Measurements from ENCODE around the gene PHYHD1. TPM values are rescaled to one million over a fixed set of nuclear protein-coding genes. Genes with fewer than 3 reads are reported as not detected.

The PHYHD1 gene
- total RNA-seq, 2 donors from 2014 or later = 48.8 to 65.3 TPM

- intact Hi-C loops (cut with DNase I) = no loop called here
- DNase-seq = no peak
- no peak for TF ChIP-seq POLR2A (IDR thresholded peaks at IDR 0.05)
- TF ChIP-seq, protein P1, sequence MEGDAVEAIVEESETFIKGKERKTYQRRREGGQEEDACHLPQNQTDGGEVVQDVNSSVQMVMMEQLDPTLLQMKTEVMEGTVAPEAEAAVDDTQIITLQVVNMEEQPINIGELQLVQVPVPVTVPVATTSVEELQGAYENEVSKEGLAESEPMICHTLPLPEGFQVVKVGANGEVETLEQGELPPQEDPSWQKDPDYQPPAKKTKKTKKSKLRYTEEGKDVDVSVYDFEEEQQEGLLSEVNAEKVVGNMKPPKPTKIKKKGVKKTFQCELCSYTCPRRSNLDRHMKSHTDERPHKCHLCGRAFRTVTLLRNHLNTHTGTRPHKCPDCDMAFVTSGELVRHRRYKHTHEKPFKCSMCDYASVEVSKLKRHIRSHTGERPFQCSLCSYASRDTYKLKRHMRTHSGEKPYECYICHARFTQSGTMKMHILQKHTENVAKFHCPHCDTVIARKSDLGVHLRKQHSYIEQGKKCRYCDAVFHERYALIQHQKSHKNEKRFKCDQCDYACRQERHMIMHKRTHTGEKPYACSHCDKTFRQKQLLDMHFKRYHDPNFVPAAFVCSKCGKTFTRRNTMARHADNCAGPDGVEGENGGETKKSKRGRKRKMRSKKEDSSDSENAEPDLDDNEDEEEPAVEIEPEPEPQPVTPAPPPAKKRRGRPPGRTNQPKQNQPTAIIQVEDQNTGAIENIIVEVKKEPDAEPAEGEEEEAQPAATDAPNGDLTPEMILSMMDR (IDR thresholded peaks at IDR 0.05) = no peak
- no peak for ATAC-seq
- no peaks in the 10 kb centered on the region for H3K9me3 ChIP-seq
- H3K4me1 ChIP-seq = no peaks in the 10 kb centered on the region
- no peak overlapping the region for H3K27ac ChIP-seq
- no peak overlapping the region for H3K4me3 ChIP-seq
- H3K27me3 ChIP-seq = no peaks in the 10 kb centered on the region
- peaks cover 5 to 41% of the 10 kb centered on the region in 2 donors for H3K36me3 ChIP-seq (replicated peaks in 1 of 2; ENCODE audit: insufficient read depth in 1 of 2, low read depth in 2 of 2)
- 89 to 90% methylated on average over 5 of the region's 5 CpGs for WGBS, 2 donors
These were observed 67.0 kb downstream of the PHYHD1 start for GRCh38 chr9:128987805-128988204.

Other genes with a start within 250 kb of the PHYHD1 start
- gene SET, start 231.8 kb upstream of the PHYHD1 start, total RNA-seq = 10 to 100 TPM; 70.9 to 87.2 TPM
- gene PKN3, start 218.5 kb upstream of the PHYHD1 start, total RNA-seq = 10 to 100 TPM in 1 of 2 donors, 1 to 10 TPM in 1; 4.9 to 10.2 TPM
- gene ZDHHC12, start 196.9 kb upstream of the PHYHD1 start, total RNA-seq = 10 to 100 TPM; 21.1 to 64.9 TPM
- gene ZER1, start 149.1 kb upstream of the PHYHD1 start, total RNA-seq = 10 to 100 TPM; 25.7 to 41.9 TPM
- gene TBC1D13, start 133.7 kb upstream of the PHYHD1 start, total RNA-seq = 10 to 100 TPM; 17.5 to 19.5 TPM
- gene ENDOG, start 102.5 kb upstream of the PHYHD1 start, total RNA-seq = 10 to 100 TPM; 22.4 to 24.9 TPM
- 10 to 100 TPM; 16.2 to 16.3 TPM for gene SPOUT1, start 91.2 kb upstream of the PHYHD1 start, total RNA-seq
- gene KYAT1, start 39.0 kb upstream of the PHYHD1 start, total RNA-seq = 1 to 10 TPM; 2.6 to 4.3 TPM
- 10 to 100 TPM; 21.0 to 23.7 TPM for gene LRRC8A, start 38.8 kb upstream of the PHYHD1 start, total RNA-seq
- gene DOLK, start 26.6 kb downstream of the PHYHD1 start, total RNA-seq = 10 to 100 TPM in 1 of 2 donors, 1 to 10 TPM in 1; 8.0 to 12.2 TPM
- 10 to 100 TPM; 15.2 to 18.9 TPM for gene NUP188, start 26.7 kb downstream of the PHYHD1 start, total RNA-seq
- 100 to 1,000 TPM; 104 to 108 TPM for gene SH3GLB2, start 107.3 kb downstream of the PHYHD1 start, total RNA-seq
- gene MIGA2, start 115.6 kb downstream of the PHYHD1 start, total RNA-seq = 10 to 100 TPM; 11.9 to 36.6 TPM
- 1 to 10 TPM; 2.9 to 7.9 TPM for gene DOLPP1, start 160.1 kb downstream of the PHYHD1 start, total RNA-seq
- 100 to 1,000 TPM in 1 of 2 donors, 10 to 100 TPM in 1; 84.8 to 112 TPM for gene CRAT, start 189.8 kb downstream of the PHYHD1 start, total RNA-seq
- gene PTPA, start 190.4 kb downstream of the PHYHD1 start, total RNA-seq = 10 to 100 TPM; 32.7 to 52.1 TPM

Measured in body of pancreas (tissue), 4 donors.